Body of pancreas (tissue), 4 donors: ENCODE data around the gene SELENOM. TPM values are rescaled to one million over a fixed set of nuclear protein-coding genes. Genes with fewer than 3 reads are reported as not detected.

Source experiments
- ATAC-seq: fragments of 150-250 bp; one replicate; pipeline ENCODE4 v1.9.1; 2016
- DNase-seq, 4 donors: peaks; one replicate each; pipeline ENCODE4 v3.0.0-alpha.2; 2019
- H3K27ac ChIP-seq, 4 donors: fragments of 200-600 bp; sonication (generic); 1 replicate in 3 of 4; 2 replicates in 1 of 4; pipeline versions ENCODE4 v1.5.1 to v1.6.1; 2016 to 2019; ENCODE audit warnings: mild to moderate bottlenecking in 1 of 4, mixed read lengths in 1 of 4, moderate library complexity in 1 of 4
- H3K27me3 ChIP-seq, 2 donors: fragments of 200-600 bp; sonication (generic); one replicate each; pipeline ENCODE4 v1.6.0; 2016; ENCODE audit warnings: mild to moderate bottlenecking in 1 of 2
- H3K36me3 ChIP-seq, 2 donors: fragments of 200-600 bp; sonication (generic); replicated peaks in 1 of 2; 2 replicates each; pipeline ENCODE4 v1.5.1; 2016; ENCODE audit warnings: low read depth in 2 of 2; ENCODE audit not compliant: insufficient read depth in 1 of 2
- H3K4me1 ChIP-seq: fragments of 200-600 bp; sonication (generic); one replicate; pipeline ENCODE4 v1.6.0; 2016
- H3K4me3 ChIP-seq, 2 donors: fragments of 200-600 bp; sonication (generic); 1 replicate in 1 of 2; 2 replicates in 1 of 2; pipeline ENCODE4 v1.5.1; 2016 to 2019
- H3K9me3 ChIP-seq, 3 donors: fragments of 200-600 bp; sonication (generic); 1 replicate in 2 of 3; 2 replicates in 1 of 3; pipeline ENCODE4 v1.5.1; 2016
- CTCF ChIP-seq, 7 experiments: fragments of 450-650 bp in 4 of 7; fragments of 200-600 bp in 3 of 7; sonication (generic) in 3 of 7; IDR thresholded peaks; one replicate each; pipeline ENCODE4 v1.5.1; 2016 to 2019; ENCODE audit warnings: antibody characterized with exemption in 7 of 7
- POLR2A ChIP-seq, 3 donors: fragments of 450-650 bp; IDR thresholded peaks; one replicate each; pipeline ENCODE4 v1.6.1; 2016; ENCODE audit warnings: antibody characterized with exemption in 3 of 3, mild to moderate bottlenecking in 2 of 3
- WGBS, 2 donors: methylation state at CpG; one replicate each; pipeline ENCODE4 v1.1.5; 2017; 5-methylcytosine and 5-hydroxymethylcytosine counted together
- intact Hi-C: fragments of 100-400 bp; cut with DNase I; formaldehyde crosslinking; loops from one replicate; pipeline ENCODE4 v1.15.1; 2023
- total RNA-seq, 2 donors: library from RNA; depleted of rRNA; stranded (reverse); fragments of >200 nt; gene quantifications; one replicate each; pipeline ENCODE4 v1.1.0, GENCODE V29; 2016

SELENOM gene
- total RNA-seq, 2 donors from 2014 or later = 127 to 198 TPM

- intact Hi-C loops = no loop called here
- no peak overlapping the region for H3K4me3 ChIP-seq
- H3K9me3 ChIP-seq = no peaks in the 10 kb centered on the region
- H3K27ac ChIP-seq = no peak overlapping the region
- DNase-seq = no peak
- H3K27me3 ChIP-seq = no peaks in the 10 kb centered on the region
- WGBS, 2 donors = 51% methylated on average over 7 of the region's 10 CpGs; no CpG with 5 or more reads in 1 of the 2 donors
- H3K4me1 ChIP-seq = peaks cover 6% of the 10 kb centered on the region
- H3K36me3 ChIP-seq = no peaks in the 10 kb centered on the region
- no peak for ATAC-seq
- no peak for TF ChIP-seq CTCF (IDR thresholded peaks at IDR 0.05)
- TF ChIP-seq POLR2A (IDR thresholded peaks at IDR 0.05) = no peak
Observed at GRCh38 chr22:31137721-31138120, 30.4 kb upstream of the SELENOM start.

GRCh38 chr22:31136711-31137110 is 29.3 kb upstream of the SELENOM start:
- intact Hi-C loops = no loop called here

GRCh38 chr22:31136155-31136554 is 28.8 kb upstream of the SELENOM start:
- H3K27ac ChIP-seq = no peak overlapping the region
- ATAC-seq = no peak
- DNase-seq = no peak
- H3K4me3 ChIP-seq = no peak overlapping the region
- no peaks in the 10 kb centered on the region for H3K36me3 ChIP-seq
- peaks cover 20% of the 10 kb centered on the region for H3K4me1 ChIP-seq
- H3K27me3 ChIP-seq = no peaks in the 10 kb centered on the region
- intact Hi-C loops = no loop called here
- 69 to 70% methylated on average over 9 of the region's 9 CpGs for WGBS, 2 donors
- H3K9me3 ChIP-seq = no peaks in the 10 kb centered on the region
- TF ChIP-seq CTCF (IDR thresholded peaks at IDR 0.05) = no peak
- no peak for TF ChIP-seq POLR2A (IDR thresholded peaks at IDR 0.05)

More at GRCh38 chr22:31136711-31137110, 29.3 kb upstream of the SELENOM start:
- WGBS, 2 donors = 94% methylated on average over 16 of the region's 16 CpGs; no CpG with 5 or more reads in 1 of the 2 donors
- TF ChIP-seq CTCF (IDR thresholded peaks at IDR 0.05) = no peak
- TF ChIP-seq POLR2A (IDR thresholded peaks at IDR 0.05) = no peak
- H3K4me1 ChIP-seq = peaks cover 14% of the 10 kb centered on the region
- H3K9me3 ChIP-seq = no peaks in the 10 kb centered on the region
- no peak for ATAC-seq
- H3K27ac ChIP-seq = no peak overlapping the region
- no peak for DNase-seq
- H3K27me3 ChIP-seq = no peaks in the 10 kb centered on the region
- no peaks in the 10 kb centered on the region for H3K36me3 ChIP-seq
- no peak overlapping the region for H3K4me3 ChIP-seq

GRCh38 chr22:31135706-31136105 is 28.3 kb upstream of the SELENOM start:
- no peaks in the 10 kb centered on the region for H3K36me3 ChIP-seq
- no peaks in the 10 kb centered on the region for H3K9me3 ChIP-seq
- H3K4me3 ChIP-seq = no peak overlapping the region
- intact Hi-C loops = no loop called here
- peaks cover 21% of the 10 kb centered on the region for H3K4me1 ChIP-seq
- TF ChIP-seq POLR2A (IDR thresholded peaks at IDR 0.05) (no peak), CTCF (IDR thresholded peaks at IDR 0.05) (no peak)
- no peak for ATAC-seq
- no peak for DNase-seq
- 90 to 92% methylated on average over 6 of the region's 6 CpGs for WGBS, 2 donors
- H3K27ac ChIP-seq = no peak overlapping the region
- H3K27me3 ChIP-seq = no peaks in the 10 kb centered on the region

GRCh38 chr22:31134688-31135087 is 27.3 kb upstream of the SELENOM start:
- ATAC-seq (no peak), DNase-seq (no peak)
- Histone ChIP-seq H3K27ac (no peak overlapping the region), H3K4me3 (no peak overlapping the region), H3K27me3 (no peaks in the 10 kb centered on the region), H3K9me3 (no peaks in the 10 kb centered on the region), H3K36me3 (no peaks in the 10 kb centered on the region), H3K4me1 (peaks cover 25% of the 10 kb centered on the region)
- intact Hi-C loops = no loop called here
- WGBS, 2 donors = 92 to 95% methylated on average over 4 of the region's 4 CpGs
- TF ChIP-seq POLR2A (IDR thresholded peaks at IDR 0.05) (no peak), CTCF (IDR thresholded peaks at IDR 0.05) (no peak)
